K562 (cell line): Measurements from ENCODE around the gene FCGR3B. TPM values are rescaled to one million over a fixed set of nuclear protein-coding genes. Genes with fewer than 3 reads are reported as not detected.
"Not testable (repeated sequence)": the region's sequence is repeated elsewhere in the genome, so short reads cannot be mapped to it uniquely, and the experiment has no call there.

ENCODE experiments used
- ATAC-seq: fragments of 200-7000 bp; cut with Tn5 transposase; 3 replicates; pipeline ENCODE4 v1.9.1; 2020; ENCODE audit warnings: moderate library complexity
- BruUV-seq: library from RNA; stranded (reverse); fragments of 400-500 nt; replicated peaks from 2 replicates; lab custom pipeline; 2021; lab: Mats Ljungman, UMichigan
- CTCF ChIA-PET: fragments of 300-600 bp; formaldehyde crosslinking; extraction: SDS; loops from one replicate; lab custom pipeline; 2021; ENCODE audit warnings: low intra/inter-chr PET ratio; lab: Yijun Ruan, JAX
- POLR2A ChIA-PET: fragments of 300-600, 350-650 bp; sonication (Branson Sonifier 250); formaldehyde crosslinking; extraction: SDS; loops from one replicate; lab custom pipeline; 2021; ENCODE audit warnings: antibody characterized with exemption, inconsistent platforms; lab: Yijun Ruan, JAX
- DNase-seq, 4 experiments: peaks; one replicate each; pipeline versions ENCODE4 v3.0.0 to v3.0.0-alpha.2; 2011 to 2018; ENCODE audit warnings: low spot score in 3 of 4, mixed read lengths in 3 of 4; ENCODE audit errors: extremely low read depth in 1 of 4
- FAIRE-seq: peaks from 2 replicates; lab custom pipeline; 2011; peaks lifted over from hg19 to GRCh38; lab: Jason Lieb, UNC
- H2AFZ ChIP-seq: 2 replicates; pipeline ENCODE4 v1.6.0; 2011; ENCODE audit warnings: low read depth, low read length, control low read depth, inconsistent platforms
- H3K27ac ChIP-seq: fragments of 200-600 bp; 3 replicates; pipeline ENCODE4 v1.8.0; 2011; ENCODE audit warnings: low read depth, mild to moderate bottlenecking, control low read depth, inconsistent platforms, low read length, moderate library complexity, mixed read lengths; ENCODE audit errors: extremely low read depth
- H3K27me3 ChIP-seq, 2 experiments: fragments of 300-600 bp in 1 of 2; 2 replicates in 1 of 2; 3 replicates in 1 of 2; pipeline versions ENCODE4 v1.6.0 to v1.8.0; 2011; ENCODE audit warnings: inconsistent platforms in 2 of 2, low read length in 2 of 2, mild to moderate bottlenecking in 1 of 2, mixed read lengths in 1 of 2, moderate library complexity in 1 of 2; ENCODE audit not compliant: control insufficient read depth in 2 of 2, insufficient read depth in 2 of 2
- H3K36me3 ChIP-seq: fragments of 300-600 bp; 3 replicates; pipeline ENCODE4 v1.8.0; 2011; ENCODE audit warnings: mild to moderate bottlenecking, low read length, inconsistent platforms; ENCODE audit not compliant: control insufficient read depth, insufficient read depth
- H3K4me1 ChIP-seq, 2 experiments: fragments of 200-600 bp in 1 of 2; replicated peaks in 1 of 2; 2 replicates in 1 of 2; 3 replicates in 1 of 2; pipeline versions ENCODE4 v1.5.1 to v1.8.0; 2011; ENCODE audit warnings: inconsistent platforms in 2 of 2, low read length in 2 of 2, mild to moderate bottlenecking in 1 of 2, mixed read lengths in 1 of 2, moderate library complexity in 1 of 2; ENCODE audit not compliant: control insufficient read depth in 2 of 2, insufficient read depth in 2 of 2
- H3K4me2 ChIP-seq: 2 replicates; pipeline ENCODE4 v1.6.1; 2011; ENCODE audit warnings: low read length, control low read depth, inconsistent platforms, mixed read lengths; ENCODE audit not compliant: insufficient read depth
- H3K4me3 ChIP-seq: fragments of 200-600 bp; sonication (generic), shearing (Covaris generic); 2 replicates; pipeline ENCODE4 v1.5.1; 2016; ENCODE audit warnings: control low read depth, inconsistent platforms
- H3K79me2 ChIP-seq: fragments of 200-600 bp; 3 replicates; pipeline ENCODE4 v1.8.0; 2011; ENCODE audit warnings: low read length, inconsistent platforms; ENCODE audit not compliant: control insufficient read depth, insufficient read depth
- H3K9ac ChIP-seq, 2 experiments: 2 replicates each; pipeline versions ENCODE4 v1.6.0 to v1.6.1; 2011; ENCODE audit warnings: low read depth in 2 of 2, low read length in 2 of 2, control low read depth in 1 of 2, inconsistent platforms in 1 of 2, mild to moderate bottlenecking in 1 of 2, mixed read lengths in 1 of 2; ENCODE audit not compliant: insufficient read depth in 1 of 2
- H3K9me1 ChIP-seq: one replicate; pipeline ENCODE4 v1.6.0; 2011; ENCODE audit warnings: inconsistent platforms, mild to moderate bottlenecking, low read length, moderate library complexity; ENCODE audit not compliant: control insufficient read depth, insufficient read depth
- H3K9me3 ChIP-seq: replicated peaks from 2 replicates; pipeline ENCODE4 v1.5.1; 2011; ENCODE audit warnings: low read depth, low read length, inconsistent platforms; ENCODE audit not compliant: control insufficient read depth, insufficient read depth
- H4K20me1 ChIP-seq: replicated peaks from 2 replicates; pipeline ENCODE4 v1.6.1; 2011; ENCODE audit warnings: low read length, inconsistent platforms, mixed read lengths; ENCODE audit not compliant: control insufficient read depth, insufficient read depth
- ATF4 ChIP-seq: fragments of 450-650 bp; formaldehyde crosslinking; IDR thresholded peaks from 2 replicates; pipeline ENCODE4 v1.4.0; 2022; ENCODE audit warnings: mild to moderate bottlenecking, moderate library complexity
- CREB3 ChIP-seq: fragments of 450-650 bp; conservative IDR thresholded peaks from 2 replicates; pipeline ENCODE4 v1.6.1; 2016; ENCODE audit warnings: missing genetic modification characterization, low read depth, mild to moderate bottlenecking, missing compliant biosample characterization, moderate library complexity
- MAZ ChIP-seq, 2 experiments: fragments of 450-650 bp in 1 of 2; sonication (generic) in 1 of 2; formaldehyde crosslinking; IDR thresholded peaks in 1 of 2; conservative IDR thresholded peaks in 1 of 2; 2 replicates each; pipeline versions ENCODE4 v1.4.0 to v1.5.0; 2020; ENCODE audit warnings: mild to moderate bottlenecking in 1 of 2, missing genetic modification reagents in 1 of 2
- NFXL1 ChIP-seq: fragments of 450-650 bp; formaldehyde crosslinking; IDR thresholded peaks from 2 replicates; pipeline ENCODE4 v1.4.0; 2021; ENCODE audit warnings: mild to moderate bottlenecking
- NR4A1 ChIP-seq, 2 experiments: fragments of 250-450 bp in 1 of 2; fragments of 450-650 bp in 1 of 2; sonication (Bioruptor Pico) in 1 of 2; IDR thresholded peaks; 2 replicates each; pipeline versions ENCODE4 v1.4.0 to v1.6.1; 2016 to 2020; ENCODE audit warnings: mild to moderate bottlenecking in 2 of 2, missing compliant biosample characterization in 1 of 2, missing genetic modification characterization in 1 of 2, moderate library complexity in 1 of 2
- SMAD4 ChIP-seq: fragments of 250-450 bp; sonication (Bioruptor Pico); conservative IDR thresholded peaks from 2 replicates; pipeline ENCODE4 v1.8.0; 2021; ENCODE audit warnings: inconsistent platforms, mild to moderate bottlenecking, moderate library complexity
- TEAD1 ChIP-seq, 2 experiments: fragments of 450-650 bp in 1 of 2; sonication (generic) in 1 of 2; formaldehyde crosslinking; IDR thresholded peaks; 2 replicates each; pipeline versions ENCODE4 v1.4.0 to v1.8.0; 2020 to 2022; ENCODE audit warnings: mild to moderate bottlenecking in 2 of 2, missing genetic modification reagents in 1 of 2
- THRB ChIP-seq: fragments of 450-650 bp; formaldehyde crosslinking; conservative IDR thresholded peaks from 2 replicates; pipeline ENCODE4 v1.4.0; 2022; ENCODE audit warnings: mild to moderate bottlenecking, missing genetic modification characterization
- ZBTB9 ChIP-seq: fragments of 450-650 bp; formaldehyde crosslinking; IDR thresholded peaks from 2 replicates; pipeline ENCODE4 v1.4.0; 2020; ENCODE audit warnings: mild to moderate bottlenecking, moderate library complexity
- ZNF239 ChIP-seq: fragments of 250-450 bp; sonication (Bioruptor Pico); IDR thresholded peaks from 2 replicates; pipeline ENCODE4 v1.4.0; 2020; ENCODE audit warnings: mild to moderate bottlenecking
- ZNF592 ChIP-seq: fragments of 450-650 bp; IDR thresholded peaks from 2 replicates; pipeline ENCODE4 v1.6.1; 2017; ENCODE audit warnings: antibody characterized with exemption, mild to moderate bottlenecking
- WGBS: fragments of 100-300 bp; shearing (Covaris generic); methylation state at CpG from one replicate; pipeline ENCODE4 v1.1.6; 2016; ENCODE audit warnings: low coverage, mixed read lengths; ENCODE audit not compliant: insufficient coverage; ENCODE audit errors: missing lambda C conversion rate; 5-methylcytosine and 5-hydroxymethylcytosine counted together
- in situ Hi-C: fragments of 300-500 bp; cut with MboI; formaldehyde crosslinking; loops from 4 replicates; pipeline ENCODE4 v1.15.0; 2018; ENCODE audit warnings: inconsistent platforms, mixed read lengths
- intact Hi-C: fragments of 100-400 bp; cut with micrococcal nuclease; formaldehyde crosslinking; loops from 2 replicates; pipeline ENCODE4 v1.14.2; 2022
- polyA plus RNA-seq, 8 experiments: library from polyadenylated mRNA; depleted of rRNA in 4 of 8; stranded (reverse) in 5 of 8; unstranded in 3 of 8; fragments of >200 nt; fragmentation: Nextera tagmentation in 2 of 8; fragmentation: Illumina TruSeq in 1 of 8; extraction: Ambion mirVana in 2 of 8; extraction: Trizol in 1 of 8; gene quantifications; 2 replicates each; pipeline versions ENCODE4 v1.2.1 to v1.2.3, GENCODE V29; 2011 to 2014; ENCODE audit warnings: inconsistent platforms in 1 of 8, missing spikeins in 1 of 8
- total RNA-seq, 7 experiments: library from RNA; depleted of rRNA in 6 of 7; stranded (reverse); fragments of >200 nt in 6 of 7; fragmentation: Illumina TruSeq in 2 of 7; extraction: Trizol in 2 of 7; gene quantifications; 2 replicates each; pipeline versions ENCODE4 v1.2.1 to v1.2.3, GENCODE V29; 2011 to 2021; ENCODE audit warnings: low replicate concordance in 1 of 7

Gene FCGR3B
- total and polyA plus RNA-seq, 9 of the 15 experiments (the other 6 are each of a cell fraction or from before 2014, with no cell fraction given): 0.18 to 1.1 (median 0.40) TPM

GRCh38 chr1:161636976-161637375, 6.0 kb upstream of the FCGR3B start:
- ATAC-seq; H3K27ac ChIP-seq; H2AFZ ChIP-seq; H3K9ac ChIP-seq; H3K79me2 ChIP-seq; H3K27me3 ChIP-seq; FAIRE-seq; POLR2A ChIA-PET; H3K4me2 ChIP-seq; H3K36me3 ChIP-seq; H4K20me1 ChIP-seq; H3K9me1 ChIP-seq; H3K4me3 ChIP-seq; DNase-seq; H3K9me3 ChIP-seq; CTCF ChIA-PET; BruUV-seq; intact Hi-C loops; TF ChIP-seq NR4A1 (CRISPR knock-in tag; IDR thresholded peaks at IDR 0.05): not testable (repeated sequence)
- H3K4me1 ChIP-seq: peaks cover 4 to 26% of the 10 kb centered on the region in 2 experiments; a peak in 4 of 5 replicates
- in situ Hi-C loops: loop anchor here (5.0 kb wide), 1 partner anchor 80 kb away; no protein-coding TSS in a partner anchor
- WGBS: 92% methylated on average over 2 of the region's 3 CpGs
- peak; percentile 80; the same call in 1 of the 2 replicates for TF ChIP-seq ZBTB9
- TF ChIP-seq SMAD4 (CRISPR knock-in tag): 0 out of 2 replicates have a peak, but pooled peaks have one; percentile 16
- TF ChIP-seq NFXL1: peak; percentile 49; the same call in 1 of the 2 replicates
- 0 out of 4 replicates have a peak, but pooled peaks of 1 of the 2 experiments have one; percentile 22 for TF ChIP-seq MAZ (CRISPR knock-in tag; conservative IDR thresholded peaks at IDR 0.05 in 1 of 2, IDR thresholded peaks at IDR 0.05 in 1 of 2)
- peak; percentile 65 for TF ChIP-seq ZNF592
- TF ChIP-seq NR4A1 (tag; IDR thresholded peaks at IDR 0.05): peak; percentile 87
- peak; percentile 27; the same call in 1 of the 2 replicates for TF ChIP-seq ZNF239
- TF ChIP-seq ATF4: 0 out of 2 replicates have a peak, but pooled peaks have one; percentile 18
- TF ChIP-seq THRB (CRISPR knock-in tag): 0 out of 2 replicates have a peak, but pooled peaks have one; percentile 32
- TF ChIP-seq CREB3 (tag): 0 out of 2 replicates have a peak, but pooled peaks have one; percentile 41
- TF ChIP-seq TEAD1 (CRISPR knock-in tag; IDR thresholded peaks at IDR 0.05): 0 out of 4 replicates have a peak, but pooled peaks of 1 of the 2 experiments have one; percentile 50
